NCI-H82 (cell line): Measurements from ENCODE around the gene AP1AR.
"Not testable (repeated sequence)": the region's sequence is repeated elsewhere in the genome, so short reads cannot be mapped to it uniquely, and the experiment has no call there.

Experiments
- DNase-seq: peaks from one replicate; lab custom pipeline; 2025; lab: John Stamatoyannopoulos, UW

The AP1AR gene

GRCh38 chr4:112231779-112232713 lies at the start of gene AP1AR:
Gene AP1AR, plus strand, starts transcription at chr4:112231787. Its CDS starts 305 bp downstream, at chr4:112232092.
- DNase-seq = peak; percentile 91

DNA sequence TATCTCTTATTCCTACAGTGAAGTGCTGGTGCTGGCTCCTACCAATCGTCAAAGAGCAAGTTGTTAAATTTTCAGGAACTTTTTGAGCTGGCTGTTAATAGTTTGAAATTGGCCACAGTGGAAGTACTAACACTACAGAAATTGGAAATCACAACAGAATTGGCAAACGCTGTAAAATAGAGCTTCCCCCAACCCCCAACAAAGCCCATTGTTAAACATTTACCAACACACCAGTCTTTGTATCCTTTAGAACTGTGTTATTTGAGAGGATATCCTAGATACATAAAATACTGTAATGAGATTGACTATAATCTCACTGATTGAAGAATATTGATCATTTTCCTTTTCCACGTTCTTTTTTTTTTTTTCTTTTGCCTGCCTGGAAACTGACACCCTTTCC lies 49.0 kb upstream of the AP1AR start:
- no peak for DNase-seq

DNA sequence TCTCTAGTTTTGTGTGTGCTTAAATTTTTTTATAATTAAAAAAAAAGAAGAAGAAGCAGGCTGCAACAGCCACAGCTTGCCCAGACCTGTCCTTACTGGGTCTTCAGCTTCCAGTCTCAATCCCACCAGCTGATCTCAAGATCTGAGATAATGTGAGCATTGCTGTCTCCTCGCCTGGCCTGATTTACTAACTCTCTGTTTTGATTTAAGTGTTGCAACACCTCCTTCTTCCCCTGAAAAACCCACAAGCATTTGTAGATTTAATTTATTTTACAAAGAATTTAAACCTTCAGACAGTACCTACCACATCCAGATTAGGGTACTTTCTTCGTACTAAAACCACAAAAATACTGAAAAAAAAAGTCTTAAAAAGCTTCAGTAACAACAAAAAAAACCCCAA lies 48.3 kb upstream of the AP1AR start:
- DNase-seq = no peak

DNA sequence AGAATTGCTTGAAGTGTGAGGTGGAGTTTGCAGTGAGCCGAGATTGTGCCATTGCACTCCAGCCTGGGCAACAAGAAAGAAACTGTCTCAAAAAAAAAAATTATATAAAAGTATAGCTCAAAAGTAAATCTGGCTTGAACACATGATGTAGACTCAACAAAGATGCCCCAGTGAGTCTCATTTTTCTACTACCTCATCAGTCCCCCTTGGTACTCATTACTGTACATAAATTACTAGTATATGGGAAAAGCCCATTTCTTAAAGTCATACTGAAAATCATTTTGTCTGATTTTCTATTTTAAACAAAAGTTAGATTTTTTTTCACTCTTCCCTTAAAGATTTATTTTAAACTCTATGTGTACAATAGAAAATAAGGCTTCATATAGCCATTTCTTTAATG lies 47.1 kb upstream of the AP1AR start:
- DNase-seq = no peak

GRCh38 chr4:112185334-112185733 lies 46.3 kb upstream of the AP1AR start:
- no peak for DNase-seq

DNA sequence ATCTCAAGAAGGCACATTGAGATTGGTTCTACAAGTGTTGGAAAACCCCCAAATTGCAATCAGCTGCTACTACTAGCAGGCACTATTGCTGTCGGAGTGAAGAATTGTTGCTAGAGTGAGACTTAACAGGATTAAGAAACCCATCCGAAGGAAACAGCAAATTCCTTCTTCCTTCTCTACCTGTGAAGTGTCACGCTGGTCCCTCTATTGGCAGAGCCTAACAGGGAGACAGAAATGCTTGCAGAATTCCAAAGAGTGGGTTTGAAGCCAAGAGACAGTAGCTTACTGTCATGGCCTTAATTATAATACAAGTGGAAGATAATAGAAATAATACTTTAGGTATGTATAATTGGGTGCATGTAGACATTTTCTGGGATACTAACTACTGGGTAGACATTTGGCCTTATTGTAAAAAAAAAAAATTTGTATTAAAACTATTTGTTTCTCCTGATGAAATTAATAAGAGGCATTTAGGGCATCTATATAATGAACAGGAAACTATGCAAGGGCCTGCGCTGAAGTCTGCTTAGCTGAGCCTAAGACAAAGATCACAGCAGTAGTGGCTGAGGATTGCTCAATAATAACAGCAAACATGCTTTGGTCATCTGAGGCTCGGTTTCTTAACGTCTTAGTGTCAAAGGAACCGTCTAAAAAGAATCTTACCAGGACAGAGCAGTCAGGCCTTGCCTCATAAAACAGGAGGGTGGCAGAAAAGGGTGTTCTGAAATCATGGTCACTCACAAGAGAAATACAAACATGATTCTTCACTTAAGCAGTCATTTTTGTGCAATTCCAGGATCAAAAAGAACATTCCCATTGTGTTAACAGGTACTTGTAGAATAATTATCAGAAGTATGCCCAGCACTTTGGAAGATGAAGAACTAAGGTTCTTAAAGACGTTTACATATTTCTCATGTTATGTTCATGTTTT lies 45.6 kb upstream of the AP1AR start:
- DNase-seq = peak; percentile 3

GRCh38 chr4:112189754-112190153 lies 41.8 kb upstream of the AP1AR start:
- no peak for DNase-seq

GRCh38 chr4:112190684-112191083 lies 40.9 kb upstream of the AP1AR start:
- DNase-seq = no peak

GRCh38 chr4:112196461-112196860 lies 35.1 kb upstream of the AP1AR start:
- peak; percentile 76 for DNase-seq

- DNase-seq = no peak
These were observed 32.5 kb upstream of the AP1AR start for GRCh38 chr4:112199041-112199440.

DNA sequence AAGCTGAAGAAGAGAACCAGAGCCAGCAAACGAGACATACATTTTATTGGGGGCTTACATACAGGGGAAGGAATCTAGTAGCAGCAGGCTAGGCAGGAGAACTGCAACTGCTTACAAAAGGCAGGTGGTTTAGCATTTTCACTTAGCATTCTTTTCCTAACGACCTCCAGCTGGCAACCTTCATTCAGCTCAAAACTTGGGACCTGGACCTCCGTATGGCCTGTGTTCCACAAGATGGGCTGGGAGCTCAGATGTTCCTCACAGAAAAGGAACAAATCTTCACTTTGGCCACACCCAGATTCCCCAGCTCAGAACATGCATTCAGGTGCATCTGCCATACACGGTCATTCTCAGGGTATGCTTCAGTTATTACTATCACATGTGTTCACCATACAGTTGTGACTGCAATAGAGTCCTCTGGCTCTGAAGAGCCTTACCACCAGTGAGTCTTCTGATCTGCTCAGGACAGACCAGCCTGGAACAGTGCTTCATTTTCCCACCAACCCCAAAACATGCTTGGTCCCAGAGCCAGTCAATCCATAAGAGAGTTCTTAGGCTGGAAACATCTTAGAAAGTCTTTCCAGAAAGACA lies 29.6 kb upstream of the AP1AR start:
- no peak for DNase-seq

- DNase-seq = no peak
These were observed 28.0 kb upstream of the AP1AR start for GRCh38 chr4:112203593-112203992.

- DNase-seq = no peak
These were observed 25.2 kb upstream of the AP1AR start for GRCh38 chr4:112206431-112206830.

DNA sequence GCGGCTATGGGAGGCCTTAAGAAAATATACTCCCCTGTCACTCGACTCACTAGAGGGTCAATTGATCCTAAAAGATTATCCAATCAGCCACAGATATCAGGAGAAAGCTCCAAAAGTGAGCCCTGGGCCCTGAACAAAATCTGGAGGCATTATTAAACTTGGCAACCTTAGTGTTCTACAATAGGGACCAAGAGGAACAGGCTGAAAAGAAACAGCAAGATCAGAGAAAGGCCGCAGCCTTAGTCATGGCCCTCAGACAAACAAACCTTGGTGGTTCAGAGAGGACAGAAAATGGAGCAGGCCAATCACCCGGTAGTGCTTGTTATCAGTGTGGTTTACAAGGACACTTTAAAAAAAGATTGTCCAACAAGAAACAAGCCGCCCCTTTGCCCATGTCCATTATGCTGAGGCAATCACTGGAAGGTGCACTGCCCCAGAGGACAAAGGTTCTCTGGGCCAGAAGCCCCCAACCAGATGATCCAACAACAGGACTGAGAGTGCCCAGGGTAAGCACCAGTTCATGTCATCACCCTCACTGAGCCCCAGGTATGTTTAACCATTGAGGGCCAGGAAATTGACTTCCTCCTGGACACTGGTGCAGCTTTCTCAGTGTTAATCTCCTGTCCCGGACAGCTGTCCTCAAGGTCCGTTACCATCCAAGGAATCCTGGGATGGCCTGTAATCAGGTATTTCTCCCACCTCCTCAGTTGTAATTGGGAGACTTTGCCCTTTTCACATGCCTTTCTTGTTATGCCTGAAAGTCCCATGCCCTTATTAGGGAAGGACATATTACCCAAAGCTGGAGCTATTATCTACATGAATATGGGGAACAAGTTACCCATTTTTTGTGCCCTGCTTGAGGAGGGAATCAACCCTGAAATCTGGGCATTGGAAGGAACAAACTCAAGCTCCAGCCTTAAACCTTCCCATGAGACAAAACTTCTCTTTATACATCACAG lies 23.2 kb upstream of the AP1AR start:
- DNase-seq = not testable (repeated sequence)

GRCh38 chr4:112210777-112211176 lies 20.8 kb upstream of the AP1AR start:
- no peak for DNase-seq

DNA sequence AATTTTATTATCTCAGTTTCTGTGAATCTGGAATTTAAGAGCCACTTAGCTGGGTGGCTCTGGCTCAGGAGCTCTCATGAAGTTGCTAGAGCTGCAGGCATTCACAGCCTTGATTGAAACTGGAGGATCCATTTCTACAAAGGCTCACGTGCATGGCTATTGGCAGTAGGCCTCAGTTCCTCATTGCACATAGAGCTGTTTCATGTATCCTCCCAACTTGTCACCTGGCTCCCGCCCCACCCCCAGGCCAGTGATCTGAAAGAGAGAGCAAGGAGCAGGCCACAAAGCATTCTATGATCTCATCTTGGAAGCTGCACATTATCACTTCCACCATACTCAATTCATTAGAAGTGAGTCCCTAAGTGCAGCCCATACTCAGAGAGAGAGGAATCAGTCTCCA lies 18.5 kb upstream of the AP1AR start:
- no peak for DNase-seq

DNA sequence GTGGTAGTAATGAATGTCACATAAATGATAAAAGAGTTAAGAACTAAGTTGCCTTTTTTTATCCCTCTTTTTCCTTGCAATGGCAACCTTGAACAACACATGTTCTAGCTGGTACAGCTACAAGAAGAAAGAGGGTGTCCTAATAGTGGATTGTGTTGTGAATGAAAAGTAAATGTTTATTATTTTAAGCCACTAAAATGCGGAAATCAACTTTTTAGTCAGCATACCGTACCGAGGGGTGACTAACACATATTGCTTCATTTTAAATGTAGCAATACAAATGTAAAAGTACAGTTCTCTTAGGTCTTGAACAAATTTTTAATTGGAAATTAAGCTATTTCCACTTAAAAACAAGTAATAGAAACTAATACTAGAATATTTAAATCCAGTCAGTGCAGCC lies 17.7 kb upstream of the AP1AR start:
- DNase-seq = no peak

- DNase-seq = peak; percentile 19
These were observed 17.0 kb upstream of the AP1AR start for GRCh38 chr4:112214390-112215264.

GRCh38 chr4:112219826-112220366 lies 11.7 kb upstream of the AP1AR start:
- no peak for DNase-seq
